B cell (primary cell): Measurements from ENCODE around the gene CHST10. TPM values are rescaled to one million over a fixed set of nuclear protein-coding genes. Genes with fewer than 3 reads are reported as not detected.

Source experiments
- ATAC-seq: fragments of 200-7000 bp; cut with Tn5 transposase; one replicate; pipeline ENCODE4 v1.10.0; 2021; ENCODE audit warnings: low read depth, mild to moderate bottlenecking, moderate number of reproducible peaks, moderate library complexity
- CTCF ChIA-PET: fragments of 350-600 bp; sonication (Branson Sonifier 250); formaldehyde crosslinking; loops from one replicate; lab custom pipeline; 2021; ENCODE audit warnings: antibody characterized with exemption, inconsistent platforms; lab: Charles Lee
- POLR2A ChIA-PET: fragments of 350-600 bp; sonication (Branson Sonifier 250); formaldehyde crosslinking; loops from one replicate; lab custom pipeline; 2021; ENCODE audit warnings: antibody characterized with exemption; lab: Charles Lee
- DNase-seq: peaks from one replicate; pipeline ENCODE4 v3.0.0; 2013
- H2AFZ ChIP-seq: 2 replicates; pipeline ENCODE4 v1.6.1; 2012; ENCODE audit warnings: mild to moderate bottlenecking, low read depth, low read length; ENCODE audit not compliant: insufficient read depth, poor library complexity, severe bottlenecking
- H3K27ac ChIP-seq, 2 donors: 1 replicate in 1 of 2; 2 replicates in 1 of 2; pipeline ENCODE4 v1.5.1; 2012 to 2013; ENCODE audit warnings: low read length in 2 of 2, mild to moderate bottlenecking in 2 of 2, moderate library complexity in 1 of 2
- H3K27me3 ChIP-seq, 4 experiments: fragments of 200-600 bp in 1 of 4; sonication (generic) in 1 of 4; replicated peaks in 1 of 4; 1 replicate in 2 of 4; 2 replicates in 2 of 4; pipeline versions ENCODE4 v1.6.1 to v1.7.0; 2013 to 2016; ENCODE audit warnings: low read length in 3 of 4, mild to moderate bottlenecking in 2 of 4, mixed read lengths in 1 of 4, moderate library complexity in 1 of 4; ENCODE audit not compliant: insufficient read depth in 4 of 4, control insufficient read depth in 3 of 4; ENCODE audit errors: control extremely low read depth in 1 of 4
- H3K36me3 ChIP-seq, 2 experiments: replicated peaks in 1 of 2; 1 replicate in 1 of 2; 2 replicates in 1 of 2; pipeline versions ENCODE4 v1.6.1 to v1.7.1; 2013; ENCODE audit warnings: low read length in 1 of 2; ENCODE audit not compliant: insufficient read depth in 2 of 2, control insufficient read depth in 1 of 2; ENCODE audit errors: control extremely low read depth in 1 of 2, extremely low read depth in 1 of 2
- H3K4me1 ChIP-seq, 2 donors: fragments of 200-600 bp in 1 of 2; sonication (generic) in 1 of 2; 1 replicate in 1 of 2; 2 replicates in 1 of 2; pipeline versions ENCODE4 v1.5.1 to v1.6.1; 2013 to 2017; ENCODE audit warnings: low read length in 2 of 2; ENCODE audit not compliant: control insufficient read depth in 2 of 2, insufficient read depth in 2 of 2
- H3K4me2 ChIP-seq: replicated peaks from 2 replicates; pipeline ENCODE3; 2012; ENCODE audit warnings: mild to moderate bottlenecking, low read depth, low read length; ENCODE audit not compliant: poor library complexity, severe bottlenecking
- H3K4me3 ChIP-seq, 5 experiments: fragments of 200-600 bp in 1 of 5; sonication (generic) in 1 of 5; 1 replicate in 3 of 5; 2 replicates in 2 of 5; pipeline versions ENCODE4 v1.5.1 to v1.7.0; 2011 to 2016; ENCODE audit warnings: low read length in 4 of 5, mild to moderate bottlenecking in 4 of 5, low read depth in 2 of 5, control low read depth in 1 of 5, moderate library complexity in 1 of 5; ENCODE audit not compliant: insufficient read depth in 1 of 5; ENCODE audit errors: control extremely low read depth in 1 of 5, extremely low read depth in 1 of 5
- H3K79me2 ChIP-seq: fragments of 200-600 bp; sonication (generic); one replicate; pipeline ENCODE4 v1.6.0; 2016; ENCODE audit warnings: low read length; ENCODE audit not compliant: control insufficient read depth, insufficient read depth
- H3K9ac ChIP-seq: fragments of 200-600 bp; sonication (generic); 2 replicates; pipeline ENCODE4 v1.6.1; 2017; ENCODE audit warnings: mild to moderate bottlenecking, low read length, moderate library complexity
- H3K9me3 ChIP-seq, 3 donors: one replicate each; pipeline versions ENCODE4 v1.6.1 to v1.7.1; 2013; ENCODE audit warnings: low read length in 2 of 3; ENCODE audit not compliant: control insufficient read depth in 2 of 3, insufficient read depth in 1 of 3; ENCODE audit errors: control extremely low read depth in 1 of 3
- H4K20me1 ChIP-seq: 2 replicates; pipeline ENCODE4 v1.6.0; 2012; ENCODE audit warnings: mild to moderate bottlenecking, low read length; ENCODE audit not compliant: insufficient read depth, control insufficient read depth, poor library complexity, severe bottlenecking
- H3K27ac Mint-ChIP-seq: one replicate; pipeline ENCODE4 v1.8.0; 2021; ENCODE audit warnings: mixed read lengths
- H3K27me3 Mint-ChIP-seq: one replicate; pipeline ENCODE4 v1.8.0; 2021; ENCODE audit warnings: mixed read lengths
- H3K4me1 Mint-ChIP-seq: one replicate; pipeline ENCODE4 v1.8.0; 2021; ENCODE audit warnings: mixed read lengths
- H3K4me3 Mint-ChIP-seq: one replicate; pipeline ENCODE4 v1.8.0; 2021; ENCODE audit warnings: mixed read lengths
- H3K9me3 Mint-ChIP-seq: one replicate; pipeline ENCODE4 v1.8.0; 2022; ENCODE audit warnings: mixed read lengths; ENCODE audit not compliant: insufficient read depth
- CTCF ChIP-seq: fragments of 200-600 bp; IDR thresholded peaks from one replicate; pipeline ENCODE4 v1.8.0; 2022; ENCODE audit warnings: antibody characterized with exemption, mild to moderate bottlenecking
- EZH2 ChIP-seq: IDR thresholded peaks from 2 replicates; pipeline ENCODE4 v1.6.1; 2012; ENCODE audit warnings: borderline replicate concordance, low read depth, mild to moderate bottlenecking, moderate library complexity, low read length; ENCODE audit not compliant: insufficient read depth, poor library complexity, severe bottlenecking
- WGBS: methylation state at CpG from one replicate; pipeline ENCODE4 v1.1.5; 2013; ENCODE audit warnings: missing lambda C conversion rate; ENCODE audit not compliant: insufficient coverage; 5-methylcytosine and 5-hydroxymethylcytosine counted together
- intact Hi-C: fragments of 100-400 bp; cut with micrococcal nuclease; formaldehyde crosslinking; loops from one replicate; pipeline ENCODE4 v1.10.0; 2022
- polyA plus RNA-seq: library from polyadenylated mRNA; depleted of rRNA; stranded (reverse); fragments of >200 nt; gene quantifications from 2 replicates; pipeline ENCODE4 v1.2.3, GENCODE V29; 2012
- total RNA-seq, 2 donors: library from RNA; stranded (reverse); fragments of 120-200 nt in 1 of 2; gene quantifications; 1 replicate in 1 of 2; 2 replicates in 1 of 2; pipeline versions ENCODE4 v1.2.3 to v1.2.4, GENCODE V29; 2013 to 2022

The CHST10 gene
- total and polyA plus RNA-seq, 2 donors (not counting 1 experiment from before 2014, with no cell fraction given) = 5.2 to 9.9 TPM

DNA sequence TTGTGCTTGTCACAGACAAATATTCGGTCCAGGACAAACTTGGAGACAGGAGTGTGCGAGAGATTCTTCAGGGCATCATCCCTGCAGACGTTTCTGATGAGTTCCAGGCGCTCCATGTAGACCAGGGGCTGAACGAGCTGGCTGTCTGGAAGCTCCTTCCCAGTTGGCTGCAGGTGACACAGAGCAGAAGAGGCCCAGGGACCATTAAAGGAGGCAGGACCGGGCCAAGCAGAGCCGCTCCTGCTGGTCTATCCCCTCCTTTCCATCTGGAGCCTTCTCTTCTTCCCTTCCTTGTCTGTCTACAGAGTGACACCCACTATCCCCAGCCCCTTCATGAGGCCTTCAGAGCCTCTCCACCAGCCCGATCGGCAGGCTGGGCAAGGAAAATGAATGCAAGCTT lies 19.5 kb downstream of the CHST10 start:
- Histone ChIP-seq H3K27me3 (no peaks in the 10 kb centered on the region), H3K27ac (no peak overlapping the region), H3K4me2 (no peak overlapping the region), H3K9me3 (no peaks in the 10 kb centered on the region), H3K79me2 (no peaks in the 10 kb centered on the region), H3K4me1 (peaks cover 25 to 29% of the 10 kb centered on the region in 2 donors), H3K9ac (no peak overlapping the region), H4K20me1 (no peaks in the 10 kb centered on the region), H3K4me3 (no peak overlapping the region), H3K36me3 (peaks cover 0 to 7% of the 10 kb centered on the region in 2 experiments), H2AFZ (no peak overlapping the region)
- H3K4me1 Mint-ChIP-seq = peaks cover 33% of the 10 kb centered on the region
- H3K9me3 Mint-ChIP-seq = no peaks in the 10 kb centered on the region
- CTCF ChIA-PET = no interaction called here
- POLR2A ChIA-PET = no interaction called here
- H3K4me3 Mint-ChIP-seq = no peak overlapping the region
- TF ChIP-seq CTCF (no peak), EZH2 (no peak)
- no peaks in the 10 kb centered on the region for H3K27me3 Mint-ChIP-seq
- 98% methylated on average over 9 of the region's 9 CpGs for WGBS
- no peak for ATAC-seq
- intact Hi-C loops = loop anchor here (10.0 kb wide), 2 partner anchors 283 to 473 kb away; no protein-coding TSS in a partner anchor
- H3K27ac Mint-ChIP-seq = no peak overlapping the region
- DNase-seq = no peak

DNA sequence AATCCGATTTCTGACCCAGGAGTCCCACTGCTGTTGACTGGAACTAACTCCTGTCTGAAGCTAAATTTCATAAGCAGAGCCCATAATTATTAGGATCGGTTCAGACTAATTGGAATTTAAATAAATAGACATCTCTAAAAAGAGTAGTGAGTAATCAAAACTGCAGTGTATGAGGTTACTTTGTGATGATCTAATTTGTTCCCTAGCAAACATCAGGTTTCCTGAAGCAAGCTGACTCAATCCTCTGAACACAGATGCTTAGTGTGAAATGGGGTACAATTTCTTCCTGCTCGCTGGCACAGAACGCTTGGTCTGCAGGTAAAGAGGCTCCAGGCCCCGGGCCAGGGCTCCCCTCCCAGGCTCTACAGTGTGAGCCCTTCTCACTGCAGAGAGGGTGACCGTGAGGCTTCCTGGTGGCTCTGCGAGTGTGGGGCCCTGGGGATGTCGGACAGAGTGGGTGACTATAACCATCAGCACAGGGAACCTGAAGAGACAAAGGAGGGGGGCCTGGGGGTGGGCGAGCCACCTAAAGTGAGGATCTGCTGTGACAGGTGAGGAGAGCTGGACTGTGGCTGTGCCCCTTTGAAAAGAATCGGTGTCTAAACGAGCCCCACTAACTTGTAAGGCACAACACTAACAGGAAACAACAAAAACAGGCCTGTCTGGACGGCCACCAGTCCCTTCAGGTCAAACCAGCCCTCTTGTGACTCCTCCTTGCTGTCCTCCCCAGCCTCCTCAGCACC lies 20.2 kb downstream of the CHST10 start:
- WGBS = 85% methylated on average over 9 of the region's 12 CpGs
- Histone ChIP-seq H3K27ac (no peak overlapping the region), H3K9ac (no peak overlapping the region), H3K36me3 (peaks cover 0 to 7% of the 10 kb centered on the region in 2 experiments), H3K79me2 (no peaks in the 10 kb centered on the region), H3K4me2 (no peak overlapping the region), H2AFZ (no peak overlapping the region), H3K4me3 (no peak overlapping the region), H3K9me3 (no peaks in the 10 kb centered on the region), H3K4me1 (peaks cover 25 to 29% of the 10 kb centered on the region in 2 donors), H3K27me3 (no peaks in the 10 kb centered on the region), H4K20me1 (no peaks in the 10 kb centered on the region)
- H3K27ac Mint-ChIP-seq = no peak overlapping the region
- CTCF ChIA-PET = interaction anchor here (1.4 kb wide), 1 partner anchor 16 kb away, joined by 3 read pairs; no protein-coding TSS in a partner anchor
- H3K9me3 Mint-ChIP-seq = no peaks in the 10 kb centered on the region
- H3K27me3 Mint-ChIP-seq = no peaks in the 10 kb centered on the region
- ATAC-seq (no peak), DNase-seq (no peak)
- H3K4me3 Mint-ChIP-seq = no peak overlapping the region
- TF ChIP-seq EZH2 (no peak), CTCF (no peak)
- H3K4me1 Mint-ChIP-seq = peaks cover 33% of the 10 kb centered on the region
- POLR2A ChIA-PET = no interaction called here
- intact Hi-C loops = loop anchor here (10.0 kb wide), 2 partner anchors 282 to 472 kb away; no protein-coding TSS in a partner anchor
